Fibroblast of skin of back (primary cell): ENCODE data around the gene DCAF5.
"Not testable (repeated sequence)": the region's sequence is repeated elsewhere in the genome, so short reads cannot be mapped to it uniquely, and the experiment has no call there.

Experiments used
- DNase-seq: peaks from one replicate; pipeline ENCODE4 v3.0.0-alpha.2; 2013

The DCAF5 gene

DNA sequence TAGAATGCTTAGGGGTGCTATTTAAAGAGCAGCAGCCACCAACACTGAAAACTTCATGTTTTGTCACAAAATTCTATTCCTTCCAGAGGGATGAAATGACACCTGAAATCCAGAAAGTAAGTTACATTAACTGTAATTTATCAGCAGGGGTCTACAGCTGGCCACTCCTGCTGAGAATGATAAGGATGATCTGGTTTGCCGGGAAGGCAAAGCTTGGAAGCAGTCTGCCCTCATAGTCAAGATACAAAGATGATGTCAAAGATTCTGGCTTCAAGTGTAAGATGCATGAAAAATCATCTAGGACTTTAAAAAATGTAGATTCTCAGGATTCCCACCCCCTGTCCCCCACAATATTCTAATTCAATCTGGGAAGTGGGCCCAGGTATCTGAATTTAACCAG is 58.4 kb downstream of the DCAF5 start:
- DNase-seq = peak; percentile 35

- DNase-seq = peak; percentile 78
Measured at GRCh38 chr14:69093631-69094421, 59.1 kb downstream of the DCAF5 start.

DNA sequence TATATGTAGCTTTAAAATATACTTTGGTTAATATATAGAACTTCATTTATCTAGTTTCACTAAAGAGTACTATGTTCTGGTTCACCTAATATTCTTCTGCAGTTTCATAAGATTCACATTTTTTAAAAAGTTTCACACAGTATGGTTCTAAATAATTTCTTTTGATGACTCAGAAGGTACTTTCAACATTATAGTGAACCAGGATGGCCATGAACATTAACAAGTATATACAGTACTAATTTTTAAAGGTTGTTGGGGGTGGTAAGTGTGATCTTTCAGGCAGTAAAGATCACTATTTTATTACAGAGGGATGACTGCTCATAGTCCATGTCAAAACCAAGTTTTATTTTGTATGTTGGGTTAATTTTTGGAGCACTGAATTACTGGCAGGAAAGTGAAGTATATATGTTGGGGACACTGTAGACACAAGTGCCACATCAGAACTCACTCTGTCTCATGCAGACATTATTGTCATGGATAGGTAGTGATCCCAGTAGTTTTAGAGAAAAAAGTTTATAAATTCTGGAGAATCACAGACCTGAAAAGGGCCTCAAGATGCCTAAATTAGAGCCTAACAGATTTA is 60.0 kb downstream of the DCAF5 start:
- DNase-seq = no peak

GRCh38 chr14:69091695-69092094 is 61.2 kb downstream of the DCAF5 start:
- DNase-seq = no peak

GRCh38 chr14:69091006-69091405 is 61.9 kb downstream of the DCAF5 start:
- DNase-seq = no peak

- peak; percentile 47 for DNase-seq
Measured at GRCh38 chr14:69090187-69090789, 62.6 kb downstream of the DCAF5 start.

- DNase-seq = no peak
Measured at GRCh38 chr14:69089046-69089445, 63.9 kb downstream of the DCAF5 start.

- peak; percentile 88 for DNase-seq
Measured at GRCh38 chr14:69088586-69088985, 64.3 kb downstream of the DCAF5 start.

DNA sequence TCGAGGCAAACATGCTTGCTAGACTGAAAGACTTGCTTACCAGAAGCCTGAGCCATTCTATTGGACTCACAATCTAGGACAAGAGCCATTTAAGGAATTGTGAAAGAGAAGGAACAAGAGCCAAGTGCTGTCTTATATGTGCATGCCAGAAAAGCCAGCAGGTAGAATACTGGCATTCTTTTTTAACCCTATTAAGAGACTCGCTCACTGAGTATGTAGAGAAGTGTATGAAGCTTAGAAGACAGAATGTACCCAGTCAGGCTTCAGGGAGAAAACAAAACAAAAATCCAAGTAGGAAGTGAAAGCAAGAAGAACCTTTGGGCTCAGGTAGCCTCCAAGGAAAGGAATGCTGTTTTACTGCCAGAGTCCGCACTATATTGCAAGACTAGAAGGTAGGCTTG is 65.9 kb downstream of the DCAF5 start:
- DNase-seq = peak; percentile 30

GRCh38 chr14:69086537-69086936 is 66.4 kb downstream of the DCAF5 start:
- DNase-seq = peak; percentile 24

DNA sequence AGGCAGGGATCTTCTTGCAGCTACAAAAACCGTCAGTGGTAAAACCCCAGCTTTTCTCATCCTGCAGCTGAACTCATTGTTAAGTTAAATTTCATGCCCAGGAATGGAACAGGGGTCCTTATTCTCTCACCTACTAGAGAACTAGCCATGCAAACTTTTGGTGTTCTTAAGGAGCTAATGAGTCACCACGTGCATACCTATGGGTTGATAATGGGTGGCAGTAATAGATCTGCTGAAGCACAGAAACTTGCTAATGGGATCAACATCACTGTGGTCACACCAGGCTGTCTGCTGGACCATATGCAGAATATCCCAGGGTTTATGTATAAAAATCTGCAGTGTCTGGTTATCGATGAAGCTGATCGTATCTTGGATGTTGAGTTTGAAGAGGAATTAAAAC is 68.9 kb downstream of the DCAF5 start:
- DNase-seq = no peak

DNA sequence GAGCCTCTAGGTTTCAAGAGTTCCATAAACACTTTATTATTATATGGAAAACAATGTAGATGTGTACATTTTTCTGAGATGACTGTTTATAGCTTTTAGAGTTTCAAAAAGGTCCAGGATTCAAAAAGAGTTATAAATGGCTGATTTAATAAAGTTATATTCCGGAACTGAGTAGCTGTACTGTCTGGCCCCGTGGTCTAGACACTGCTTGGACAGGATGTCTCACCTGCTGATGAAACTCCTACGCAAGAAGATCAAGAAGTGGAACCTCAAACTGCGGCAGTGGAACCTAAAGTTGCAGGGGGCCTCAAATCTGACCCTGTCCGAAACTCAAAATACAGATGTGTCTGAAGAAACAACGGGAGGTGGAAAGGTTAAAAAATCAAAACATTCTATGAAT is 69.7 kb downstream of the DCAF5 start:
- no peak for DNase-seq

DNA sequence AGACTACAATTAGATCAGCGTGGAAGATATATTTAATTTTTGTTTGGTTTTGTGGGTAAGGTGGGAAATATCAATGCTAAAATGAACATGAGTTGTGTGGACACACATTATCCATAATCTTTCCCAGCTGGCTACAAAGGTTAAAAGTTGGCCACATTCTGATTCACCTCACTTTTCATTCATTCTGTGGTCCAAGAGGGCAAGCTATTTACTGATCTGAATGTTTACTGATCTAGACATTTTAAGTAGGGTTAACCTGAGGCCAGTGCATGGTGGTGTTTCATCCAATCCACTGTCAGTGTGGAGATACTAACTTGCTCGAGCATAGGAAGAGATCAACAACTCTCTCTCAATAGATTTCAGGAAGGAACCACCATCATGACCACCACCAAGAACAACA is 71.6 kb downstream of the DCAF5 start:
- DNase-seq = no peak

GRCh38 chr14:69079747-69080146 is 73.2 kb downstream of the DCAF5 start:
- DNase-seq = no peak

DNA sequence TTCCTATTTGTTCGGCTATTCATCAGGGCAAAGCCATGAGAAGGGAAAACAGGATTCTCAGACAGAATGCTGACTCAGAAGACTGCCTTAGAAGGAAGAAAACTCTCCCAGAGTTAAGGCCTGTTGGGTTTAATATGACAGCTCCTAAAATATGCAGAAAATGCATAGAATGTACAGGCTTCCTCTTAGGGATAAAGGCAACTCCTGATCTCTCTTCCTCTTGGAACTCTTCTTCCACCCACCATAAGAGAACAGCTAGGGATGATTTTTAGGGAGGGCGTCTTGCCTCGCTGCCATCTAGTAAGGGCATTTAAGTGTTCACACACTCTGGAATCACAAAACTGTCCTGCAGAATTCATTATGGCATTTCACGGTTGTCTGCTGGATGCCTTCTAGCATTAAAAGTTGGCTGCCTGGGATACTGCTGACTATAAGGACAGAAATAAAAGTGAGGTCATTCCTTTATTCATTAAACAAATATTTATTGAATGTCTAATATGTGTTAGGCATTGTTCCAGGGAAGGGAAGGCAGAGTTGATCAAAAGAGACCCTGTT is 73.7 kb downstream of the DCAF5 start:
- peak; percentile 97 for DNase-seq

DNA sequence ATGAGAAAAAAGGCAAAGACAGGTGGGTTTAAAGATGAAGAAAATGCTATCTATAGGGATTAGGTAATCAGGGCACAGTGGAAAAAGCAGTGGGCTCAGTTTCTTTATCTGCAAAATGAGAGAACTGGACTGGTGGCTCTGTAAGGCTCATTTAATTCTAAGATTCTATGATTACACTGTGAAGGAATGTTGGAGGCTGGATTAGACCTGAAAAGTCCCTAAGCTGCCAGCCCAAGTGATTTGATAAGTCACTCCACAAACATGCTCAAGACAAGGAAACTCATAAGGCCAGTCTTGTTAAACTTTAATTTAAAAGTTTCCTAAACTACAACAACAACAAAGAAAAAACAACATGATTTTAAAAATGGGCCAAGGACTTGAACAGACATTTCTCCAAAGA is 75.1 kb downstream of the DCAF5 start:
- DNase-seq = peak; percentile 95

- DNase-seq = not testable (repeated sequence)
Measured at GRCh38 chr14:69077185-69077584, 75.7 kb downstream of the DCAF5 start.

- DNase-seq = no peak
Measured at GRCh38 chr14:69076341-69076740, 76.6 kb downstream of the DCAF5 start.

- no peak for DNase-seq
Measured at GRCh38 chr14:69073915-69074314, 79.0 kb downstream of the DCAF5 start.

DNA sequence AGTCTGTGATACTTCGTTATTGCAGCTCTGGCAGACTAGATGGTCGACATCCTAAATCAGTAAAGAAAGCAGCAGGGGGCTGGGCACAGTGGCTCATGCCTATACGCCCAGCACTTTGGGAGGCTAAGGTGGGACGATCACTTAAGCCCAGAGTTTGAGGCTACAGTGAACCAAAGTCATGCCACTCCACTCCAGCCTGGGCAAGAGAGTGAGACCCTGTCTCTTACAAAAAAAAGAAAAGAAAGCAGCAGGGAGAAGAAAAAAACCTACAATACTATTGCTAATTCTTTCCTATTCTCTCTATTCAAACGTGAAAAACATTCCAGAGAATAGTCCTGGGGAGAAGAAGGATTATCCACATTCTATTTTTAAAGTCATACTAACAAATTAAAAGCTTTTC is 79.5 kb downstream of the DCAF5 start:
- DNase-seq = no peak

DNA sequence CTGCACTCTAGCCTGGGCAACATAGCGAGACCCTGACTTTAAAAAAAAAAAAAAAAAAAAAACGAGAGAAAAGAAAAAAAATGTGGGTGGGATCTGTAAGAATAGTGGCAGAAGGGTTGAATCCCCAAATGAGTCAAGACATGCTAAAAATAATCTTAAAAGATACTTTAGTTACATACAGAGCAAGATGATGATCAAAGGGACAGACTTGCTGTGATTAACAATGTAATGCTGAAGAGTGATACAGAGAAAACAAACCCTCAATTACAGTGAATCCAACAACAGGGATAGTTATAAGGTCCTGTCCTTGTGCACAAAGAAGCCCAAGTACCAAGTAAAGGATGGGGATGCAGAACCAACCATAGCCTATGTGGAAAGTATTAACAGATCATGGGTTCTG is 80.3 kb downstream of the DCAF5 start:
- no peak for DNase-seq

- peak; percentile 88 for DNase-seq
Measured at GRCh38 chr14:69068744-69069421, 84.0 kb downstream of the DCAF5 start.
